H1 (cell line): ENCODE results near the gene ACTC1. TPM values are rescaled to one million over a fixed set of nuclear protein-coding genes. Genes with fewer than 3 reads are reported as not detected.

ENCODE experiments used
- CTCF ChIA-PET: fragments of 300-600 bp; sonication (Branson Sonifier 250); formaldehyde crosslinking; loops from one replicate; lab custom pipeline; 2021; ENCODE audit not compliant: partially characterized antibody; lab: Charles Lee
- POLR2A ChIA-PET: fragments of 300-600 bp; sonication (Branson Sonifier 250); formaldehyde crosslinking; loops from one replicate; lab custom pipeline; 2021; ENCODE audit warnings: inconsistent platforms; ENCODE audit not compliant: partially characterized antibody; lab: Charles Lee
- DNase-seq, 2 experiments: peaks; one replicate each; pipeline versions ENCODE4 v3.0.0 to v3.0.0-alpha.2; 2010 to 2022; ENCODE audit warnings: low spot score in 2 of 2, low read depth in 1 of 2, mixed read lengths in 1 of 2
- FAIRE-seq: peaks from 2 replicates; lab custom pipeline; 2011; peaks lifted over from hg19 to GRCh38; lab: Jason Lieb, UNC
- H2AFZ ChIP-seq: 2 replicates; pipeline ENCODE4 v1.8.1; 2012; ENCODE audit warnings: low read length, inconsistent platforms
- H2AK5ac ChIP-seq: 2 replicates; pipeline ENCODE4 v1.6.1; 2013; ENCODE audit warnings: low read depth, low read length
- H2BK120ac ChIP-seq: replicated peaks from 2 replicates; pipeline ENCODE3; 2013; ENCODE audit warnings: low read depth, low read length, inconsistent platforms
- H2BK12ac ChIP-seq: 2 replicates; pipeline ENCODE4 v1.6.1; 2013; ENCODE audit warnings: low read depth, low read length
- H2BK15ac ChIP-seq: 2 replicates; pipeline ENCODE4 v1.6.1; 2013; ENCODE audit warnings: low read length
- H2BK20ac ChIP-seq: 2 replicates; pipeline ENCODE4 v1.6.1; 2013; ENCODE audit warnings: low read length
- H2BK5ac ChIP-seq: 2 replicates; pipeline ENCODE4 v1.6.1; 2013; ENCODE audit warnings: low read depth, low read length
- H3K14ac ChIP-seq: 2 replicates; pipeline ENCODE4 v1.6.1; 2013; ENCODE audit warnings: inconsistent platforms; ENCODE audit not compliant: insufficient read length
- H3K18ac ChIP-seq: 2 replicates; pipeline ENCODE4 v1.6.1; 2013; ENCODE audit warnings: low read length; ENCODE audit errors: extremely low read depth
- H3K23ac ChIP-seq: 2 replicates; pipeline ENCODE4 v1.6.1; 2013; ENCODE audit warnings: inconsistent platforms; ENCODE audit not compliant: insufficient read length
- H3K23me2 ChIP-seq: 2 replicates; pipeline ENCODE4 v1.6.1; 2013; ENCODE audit warnings: low read depth, low read length
- H3K27ac ChIP-seq: 2 replicates; pipeline ENCODE4 v1.6.1; 2011; ENCODE audit warnings: low read depth, low read length, inconsistent platforms
- H3K27me3 ChIP-seq, 4 experiments: replicated peaks in 1 of 4; 1 replicate in 1 of 4; 2 replicates in 3 of 4; pipeline versions ENCODE4 v1.6.1 to v1.8.1; 2011 to 2013; ENCODE audit warnings: low read length in 3 of 4, mild to moderate bottlenecking in 3 of 4, inconsistent platforms in 2 of 4, mixed read lengths in 2 of 4, moderate library complexity in 1 of 4; ENCODE audit not compliant: control insufficient read depth in 3 of 4, insufficient read depth in 3 of 4; ENCODE audit errors: extremely low read depth in 1 of 4
- H3K36me3 ChIP-seq, 4 experiments: 2 replicates each; pipeline versions ENCODE4 v1.6.1 to v1.8.1; 2011 to 2013; ENCODE audit warnings: mild to moderate bottlenecking in 4 of 4, low read length in 3 of 4, moderate library complexity in 2 of 4, control low read depth in 1 of 4, inconsistent platforms in 1 of 4; ENCODE audit not compliant: insufficient read depth in 4 of 4, control insufficient read depth in 2 of 4
- H3K4ac ChIP-seq: replicated peaks from 2 replicates; pipeline ENCODE3; 2013; ENCODE audit warnings: low read length, low read depth, mixed read lengths, inconsistent platforms; ENCODE audit not compliant: insufficient read length
- H3K4me1 ChIP-seq, 4 experiments: replicated peaks in 1 of 4; 1 replicate in 1 of 4; 2 replicates in 3 of 4; pipeline versions ENCODE4 v1.6.1 to v1.8.1; 2011 to 2013; ENCODE audit warnings: low read length in 3 of 4, inconsistent platforms in 2 of 4, mixed read lengths in 1 of 4; ENCODE audit not compliant: insufficient read depth in 4 of 4, control insufficient read depth in 3 of 4
- H3K4me2 ChIP-seq, 2 experiments: 2 replicates each; pipeline versions ENCODE4 v1.6.1 to v1.8.1; 2011 to 2013; ENCODE audit warnings: low read depth in 2 of 2, low read length in 2 of 2, control low read depth in 1 of 2, inconsistent platforms in 1 of 2, mild to moderate bottlenecking in 1 of 2; ENCODE audit not compliant: insufficient read depth in 1 of 2
- H3K4me3 ChIP-seq, 4 experiments: fragments of 200-600, 300-600 bp in 1 of 4; sonication (generic), shearing (Covaris generic), sonication (Bioruptor Twin) in 1 of 4; 2 replicates each; pipeline versions ENCODE4 v1.5.1 to v1.8.1; 2011 to 2016; ENCODE audit warnings: low read length in 4 of 4, low read depth in 3 of 4, control low read depth in 2 of 4, inconsistent platforms in 2 of 4, mild to moderate bottlenecking in 2 of 4, mixed read lengths in 1 of 4, moderate library complexity in 1 of 4; ENCODE audit not compliant: insufficient read depth in 2 of 4; ENCODE audit errors: extremely low read depth in 1 of 4
- H3K56ac ChIP-seq: replicated peaks from 2 replicates; pipeline ENCODE3; 2013; ENCODE audit warnings: low read depth, mild to moderate bottlenecking, mixed read lengths, low read length, inconsistent platforms; ENCODE audit not compliant: insufficient read length
- H3K79me1 ChIP-seq: 2 replicates; pipeline ENCODE4 v1.6.1; 2013; ENCODE audit warnings: low read depth, low read length, control low read depth
- H3K79me2 ChIP-seq, 2 experiments: 2 replicates each; pipeline versions ENCODE4 v1.6.1 to v1.8.1; 2012 to 2013; ENCODE audit warnings: low read length in 2 of 2, mild to moderate bottlenecking in 2 of 2, inconsistent platforms in 1 of 2; ENCODE audit not compliant: insufficient read depth in 2 of 2, control insufficient read depth in 1 of 2
- H3K9ac ChIP-seq, 4 experiments: replicated peaks in 1 of 4; 1 replicate in 1 of 4; 2 replicates in 3 of 4; pipeline versions ENCODE4 v1.6.1 to v1.8.1; 2011 to 2013; ENCODE audit warnings: low read depth in 3 of 4, low read length in 3 of 4, control low read depth in 2 of 4, mild to moderate bottlenecking in 2 of 4, moderate library complexity in 2 of 4, inconsistent platforms in 1 of 4; ENCODE audit errors: extremely low read depth in 1 of 4
- H3K9me3 ChIP-seq, 2 experiments: 2 replicates each; pipeline versions ENCODE4 v1.6.1 to v1.8.1; 2012 to 2013; ENCODE audit warnings: mild to moderate bottlenecking in 2 of 2, moderate library complexity in 2 of 2, control low read depth in 1 of 2, inconsistent platforms in 1 of 2, low read depth in 1 of 2, low read length in 1 of 2, mixed read lengths in 1 of 2; ENCODE audit not compliant: insufficient read depth in 2 of 2
- H4K20me1 ChIP-seq, 2 experiments: replicated peaks in 1 of 2; 2 replicates each; pipeline versions ENCODE3 to v1.8.1; 2011 to 2013; ENCODE audit warnings: inconsistent platforms in 2 of 2, low read length in 2 of 2, mild to moderate bottlenecking in 1 of 2; ENCODE audit not compliant: insufficient read depth in 2 of 2, control insufficient read depth in 1 of 2
- H4K5ac ChIP-seq: 2 replicates; pipeline ENCODE4 v1.6.1; 2013; ENCODE audit warnings: low read length, low read depth, mixed read lengths, inconsistent platforms; ENCODE audit not compliant: insufficient read length
- H4K8ac ChIP-seq: 2 replicates; pipeline ENCODE4 v1.8.0; 2013; ENCODE audit warnings: mild to moderate bottlenecking, moderate library complexity, low read length, inconsistent platforms; ENCODE audit not compliant: insufficient read depth; ENCODE audit errors: extremely low read depth
- H4K91ac ChIP-seq: replicated peaks from 2 replicates; pipeline ENCODE3; 2013; ENCODE audit warnings: low read length, mixed read lengths, inconsistent platforms; ENCODE audit not compliant: insufficient read length
- ATF3 ChIP-seq: IDR thresholded peaks from 2 replicates; pipeline ENCODE4 v1.6.1; 2011; ENCODE audit warnings: low read depth, mild to moderate bottlenecking, low read length; ENCODE audit not compliant: insufficient read depth
- CREB1 ChIP-seq: IDR thresholded peaks from 2 replicates; pipeline ENCODE4 v1.6.1; 2012; ENCODE audit warnings: inconsistent platforms
- CTCF ChIP-seq, 3 experiments: IDR thresholded peaks; 1 replicate in 2 of 3; 2 replicates in 1 of 3; pipeline versions ENCODE4 v1.5.1 to v1.6.1; 2011; ENCODE audit warnings: low read length in 3 of 3, mild to moderate bottlenecking in 3 of 3, inconsistent platforms in 2 of 3, low read depth in 1 of 3, moderate library complexity in 1 of 3; ENCODE audit not compliant: insufficient read depth in 1 of 3; ENCODE audit errors: control extremely low read depth in 1 of 3
- GTF2F1 ChIP-seq: IDR thresholded peaks from 2 replicates; pipeline ENCODE4 v1.6.1; 2012; ENCODE audit warnings: low read depth, low read length, improper control_type of control experiment, borderline replicate concordance
- KDM5A ChIP-seq: fragments of 200-600 bp; IDR thresholded peaks from 2 replicates; pipeline ENCODE4 v1.7.1; 2012; ENCODE audit warnings: mild to moderate bottlenecking, low read length, inconsistent platforms, mixed read lengths
- RFX5 ChIP-seq: IDR thresholded peaks from 2 replicates; pipeline ENCODE4 v1.6.1; 2011; ENCODE audit warnings: low read depth, low read length, improper control_type of control experiment, borderline replicate concordance
- SIRT6 ChIP-seq: IDR thresholded peaks from one replicate; pipeline ENCODE4 v1.7.1; 2012; ENCODE audit warnings: low read length, inconsistent platforms
- WGBS, 2 experiments: shearing (Covaris generic) in 1 of 2; methylation state at CpG; one replicate each; pipeline versions ENCODE4 v1.1.6 to v1.1.7; 2013 to 2015; ENCODE audit warnings: low lambda C conversion rate in 2 of 2, mixed read lengths in 2 of 2, inconsistent platforms in 1 of 2, low coverage in 1 of 2, missing lambda C conversion rate in 1 of 2; ENCODE audit not compliant: insufficient replicate concordance in 2 of 2, insufficient coverage in 1 of 2, insufficient read length in 1 of 2; ENCODE audit errors: extremely low coverage in 1 of 2, missing lambda C conversion rate in 1 of 2; 5-methylcytosine and 5-hydroxymethylcytosine counted together
- polyA plus RNA-seq, 7 experiments: library from polyadenylated mRNA; depleted of rRNA in 3 of 7; stranded (reverse) in 5 of 7; unstranded in 2 of 7; fragments of >200 nt in 5 of 7; fragments of 200-250 nt in 2 of 7; gene quantifications; 1 replicate in 5 of 7; 2 replicates in 1 of 7; 4 replicates in 1 of 7; pipeline versions ENCODE4 v1.2.1 to v1.2.3, GENCODE V29; 2011 to 2013; ENCODE audit warnings: missing spikeins in 2 of 7, mixed read lengths in 2 of 7
- total RNA-seq: library from RNA; stranded (reverse); fragmentation: NEBNext Ultra II Directional; extraction: Animal tissue kit (Norgen Biotek cat#: 25700); gene quantifications from 2 replicates; pipeline ENCODE4 v1.2.1, GENCODE V29; 2021

Gene ACTC1
- total and polyA plus RNA-seq, 2 of the 8 experiments (the other 6 are each of a cell fraction or from before 2014, with no cell fraction given): 37.6 to 90.0 TPM

- Histone ChIP-seq H2BK12ac (no peak overlapping the region), H3K4me1 (no peaks in the 10 kb centered on the region; a peak in 1 of 7 replicates), H2BK15ac (no peak overlapping the region), H3K27me3 (no peaks in the 10 kb centered on the region), H3K79me1 (no peaks in the 10 kb centered on the region), H4K8ac (no peak overlapping the region), H4K20me1 (no peaks in the 10 kb centered on the region), H3K9me3 (no peaks in the 10 kb centered on the region), H3K14ac (no peak overlapping the region), H3K27ac (no peak overlapping the region), H3K4ac (no peak overlapping the region), H2AK5ac (no peak overlapping the region), H2BK20ac (no peak overlapping the region), H2AFZ (peak overlapping the region; percentile 79; the same call in 1 of the 2 replicates), H4K5ac (no peak overlapping the region), H3K23ac (no peak overlapping the region), H3K4me3 (no peak overlapping the region), H3K4me2 (no peak overlapping the region), H3K9ac (no peak overlapping the region), H3K79me2 (no peaks in the 10 kb centered on the region), H4K91ac (no peak overlapping the region), H3K56ac (no peak overlapping the region), H2BK5ac (no peak overlapping the region), H3K36me3 (no peaks in the 10 kb centered on the region), H3K23me2 (no peaks in the 10 kb centered on the region; the same call in 1 of the 2 replicates), H3K18ac (no peak overlapping the region), H2BK120ac (no peak overlapping the region)
- POLR2A ChIA-PET: no interaction called here
- 93% methylated on average over 3 of the region's 3 CpGs; no CpG with 5 or more reads in 1 of the 2 experiments for WGBS, 2 experiments
- CTCF ChIA-PET: interaction anchor here (0.8 to 1.8 kb wide), 4 partner anchors 12 to 107 kb away, joined by 3 to 8 read pairs (median 5); no protein-coding TSS in a partner anchor
- TF ChIP-seq SIRT6 (no peak), ATF3 (no peak), KDM5A (no peak), GTF2F1 (no peak), CREB1 (no peak), CTCF (IDR thresholded peaks at IDR 0.05; ENCODE audit: control extremely low read depth in 1 of 3, insufficient read depth in 1 of 3, low read depth in 1 of 3, low read length in 3 of 3) (no peak), RFX5 (no peak)
- FAIRE-seq (no peak), DNase-seq (no peak)
These were observed 18.3 kb upstream of the ACTC1 start for GRCh38 chr15:34813446-34814190.
